GM19463 (cell line): ENCODE measurements around the gene L3MBTL4.
A peak's percentile ranks its signal among the peaks of the same experiment; 100 is the strongest.

Experiments
- ATAC-seq: cut with Tn5 transposase; IDR thresholded peaks from one replicate; pipeline ENCODE4 v1.9.1; 2021; ENCODE audit warnings: mild to moderate bottlenecking, moderate library complexity; ENCODE audit not compliant: unreplicated experiment

The L3MBTL4 gene

DNA sequence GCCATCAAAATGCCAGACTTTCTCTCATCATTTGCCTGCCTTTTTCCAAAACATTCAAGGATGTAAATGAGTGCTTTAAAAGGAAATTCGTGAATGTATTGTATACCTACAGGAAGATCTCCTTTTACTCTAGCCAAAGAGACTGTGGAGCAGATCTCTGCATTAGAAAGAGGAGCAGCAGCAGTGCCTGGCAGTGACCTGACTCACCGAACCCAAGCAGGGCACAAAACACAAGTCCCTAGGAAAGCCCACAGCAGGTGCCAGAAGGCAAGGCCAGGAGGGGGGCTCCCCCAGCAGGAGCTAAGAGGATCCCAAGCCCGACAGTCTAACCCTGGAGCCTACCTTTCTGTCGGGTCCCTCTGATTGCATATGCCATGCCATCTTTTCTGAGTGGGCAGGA is 47.9 kb downstream of the L3MBTL4 start:
- ATAC-seq: no peak

DNA sequence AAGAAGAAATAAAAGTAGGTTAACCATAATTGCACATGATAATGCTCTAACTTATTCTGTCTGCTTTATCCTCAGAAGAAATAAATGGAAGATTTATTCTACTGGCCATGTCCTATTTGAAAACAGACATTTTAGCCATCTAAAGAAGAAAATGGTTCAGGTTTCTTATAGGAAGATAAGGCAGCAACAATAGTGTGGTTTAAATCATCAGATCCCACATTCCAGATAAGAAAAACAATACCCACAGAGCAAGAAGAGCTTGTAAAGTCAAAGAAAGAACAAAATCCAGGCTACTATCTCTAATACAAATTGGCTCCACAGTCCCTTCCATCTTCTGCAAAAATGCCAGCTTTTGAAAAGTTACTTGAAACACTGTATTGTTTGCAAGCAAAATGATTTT is 49.3 kb downstream of the L3MBTL4 start:
- ATAC-seq: no peak

DNA sequence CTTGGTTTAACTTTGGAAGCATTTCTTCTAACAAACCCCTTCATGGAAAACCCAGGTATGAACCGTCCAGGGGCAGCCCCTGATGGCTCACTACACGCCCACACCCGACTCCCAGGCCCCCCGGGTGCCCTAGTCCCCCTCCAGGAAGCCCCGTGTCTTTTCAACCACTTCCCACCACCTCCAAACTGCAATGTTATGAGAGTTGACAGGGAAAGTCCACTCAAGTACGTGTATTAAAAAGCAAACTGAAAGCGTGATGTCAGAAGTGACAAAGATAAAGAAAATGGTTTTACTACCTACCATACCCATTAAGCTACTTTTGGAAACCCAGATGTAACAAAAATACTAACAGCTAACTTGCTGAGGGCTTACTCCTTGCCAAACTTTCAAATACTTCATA is 51.5 kb downstream of the L3MBTL4 start:
- ATAC-seq: peak; percentile 68

DNA sequence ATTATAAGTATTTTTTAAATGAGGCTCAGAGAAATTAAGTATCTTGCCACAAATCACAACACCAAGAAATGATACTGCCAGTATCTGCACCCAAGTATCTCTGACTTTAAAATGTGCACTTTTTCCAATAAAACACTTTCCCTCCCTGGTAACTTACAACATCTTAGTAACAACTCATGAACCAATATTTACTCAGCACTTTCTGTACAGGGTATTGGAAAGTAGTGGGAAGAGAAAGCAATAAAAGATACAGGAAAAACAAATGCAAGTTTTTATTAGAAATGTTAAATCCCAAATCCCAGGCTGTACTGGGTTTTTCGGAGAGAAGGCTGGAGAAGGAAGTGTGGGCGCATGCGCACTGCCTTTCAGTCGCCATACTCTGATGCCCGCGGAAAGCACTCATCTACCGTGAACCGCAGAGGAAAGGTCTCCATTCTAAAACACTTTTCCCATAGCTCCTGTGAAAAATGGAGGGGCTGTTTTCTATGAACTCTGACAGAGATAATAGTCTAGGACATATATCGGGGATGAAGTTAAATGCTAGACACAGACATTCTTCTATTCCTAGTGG is 52.1 kb downstream of the L3MBTL4 start:
- ATAC-seq: no peak

DNA sequence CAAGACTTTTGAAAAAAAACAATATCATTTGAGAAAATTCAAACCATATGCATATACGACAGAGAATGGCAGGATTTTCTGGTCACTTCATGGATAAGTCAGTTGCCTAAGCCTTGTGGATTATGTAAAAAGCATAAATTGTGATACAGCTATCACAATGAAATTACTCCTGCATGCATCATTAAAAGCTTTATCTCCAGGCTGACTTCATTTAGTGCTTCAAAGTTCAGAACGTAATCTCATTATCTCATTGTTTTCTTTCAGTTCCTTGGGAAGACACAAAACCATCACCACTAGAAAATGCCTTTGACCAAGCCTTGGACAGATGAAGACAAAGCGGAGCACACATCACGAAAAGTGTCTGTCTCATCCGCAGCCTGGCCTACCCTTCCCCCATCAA is 57.0 kb downstream of the L3MBTL4 start:
- ATAC-seq: no peak

DNA sequence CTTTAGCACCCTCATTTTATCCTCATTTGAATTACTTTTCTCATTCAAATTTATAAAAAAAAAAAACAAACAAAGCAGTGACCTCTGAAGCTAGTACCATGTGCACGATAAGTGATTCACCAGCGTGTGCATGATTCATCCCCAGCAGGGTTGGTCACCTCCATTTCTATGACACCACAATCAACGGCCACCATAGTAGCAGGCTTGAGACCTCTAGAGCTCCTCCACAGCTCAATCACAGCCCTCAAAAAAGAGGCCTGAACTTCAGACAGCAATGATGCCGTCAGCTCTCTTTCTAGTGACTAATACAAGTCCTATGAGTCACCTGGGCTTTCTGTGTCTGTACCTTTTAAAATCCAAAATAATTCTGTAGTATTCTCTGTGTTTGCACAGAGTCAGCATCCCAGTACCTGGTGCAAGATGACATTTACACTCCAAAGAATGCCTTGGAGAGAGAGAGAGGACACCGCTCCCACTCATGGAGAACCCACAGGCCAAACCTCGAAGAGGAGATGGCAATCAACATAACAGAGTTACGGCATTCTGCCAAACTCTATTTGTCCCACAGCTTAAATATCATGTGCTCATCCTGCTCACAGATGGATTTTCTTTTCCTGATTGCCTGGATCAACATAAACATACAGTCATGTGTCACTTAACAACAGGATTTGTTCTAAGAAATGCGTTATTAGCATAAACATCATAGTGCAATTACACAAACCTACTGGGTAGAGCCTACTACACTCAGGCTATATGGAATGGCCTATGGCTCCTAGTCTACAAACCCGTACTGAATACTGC is 58.7 kb downstream of the L3MBTL4 start:
- peak; percentile 57 for ATAC-seq

DNA sequence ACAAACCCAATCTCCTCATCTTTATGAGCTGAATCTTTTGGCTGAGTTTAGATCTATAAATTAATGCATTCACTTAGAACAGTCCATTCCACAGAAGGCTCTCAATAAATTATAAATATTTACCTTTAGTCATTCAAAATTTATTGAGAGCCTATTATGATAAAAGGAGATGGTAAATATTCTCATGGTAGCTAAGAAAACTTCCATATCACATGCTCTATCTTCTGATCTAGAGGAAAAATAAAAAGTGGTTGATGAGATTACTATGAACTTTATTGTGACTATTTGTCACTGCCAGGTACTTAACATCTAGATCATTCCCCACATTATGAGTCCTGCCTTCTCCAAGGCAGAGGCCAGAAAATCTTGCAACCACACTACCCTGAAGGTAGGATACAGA is 62.4 kb downstream of the L3MBTL4 start:
- ATAC-seq: no peak

DNA sequence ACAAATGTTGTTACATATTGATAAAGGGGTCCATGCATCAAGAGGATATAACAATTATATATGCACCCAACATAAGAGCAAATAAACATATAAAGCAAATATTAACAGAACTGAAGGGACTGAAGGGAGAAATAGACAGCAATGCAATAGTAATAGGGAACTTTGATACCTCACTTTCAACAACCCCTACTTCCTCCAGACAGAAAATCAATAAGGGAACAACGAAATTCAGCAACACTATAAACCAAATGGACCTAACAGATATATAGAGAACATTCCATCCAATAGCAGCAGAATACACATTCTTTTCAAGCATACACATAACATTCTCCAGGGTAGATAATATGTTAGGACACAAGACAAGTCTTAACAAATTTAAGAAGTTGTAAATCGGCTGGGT is 71.7 kb downstream of the L3MBTL4 start:
- no peak for ATAC-seq

DNA sequence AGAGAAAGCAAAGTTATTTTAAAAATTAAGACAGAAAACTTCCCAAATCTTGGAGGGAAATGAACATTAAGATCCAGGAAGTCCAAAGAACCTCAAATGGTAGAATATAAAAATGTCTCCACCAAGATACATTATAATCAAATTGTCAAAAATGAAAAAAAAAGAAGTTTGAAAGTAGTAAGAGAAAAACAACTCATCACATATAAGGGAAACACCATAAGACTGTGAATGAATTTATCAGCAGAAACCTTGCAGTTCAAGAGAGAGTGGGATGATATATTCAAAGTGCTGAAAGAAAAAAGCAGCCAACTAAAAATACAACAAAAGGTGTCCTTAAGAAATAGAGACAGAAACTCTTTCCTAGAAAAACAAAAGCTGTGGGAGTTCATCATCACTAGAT is 73.0 kb downstream of the L3MBTL4 start:
- no peak for ATAC-seq

DNA sequence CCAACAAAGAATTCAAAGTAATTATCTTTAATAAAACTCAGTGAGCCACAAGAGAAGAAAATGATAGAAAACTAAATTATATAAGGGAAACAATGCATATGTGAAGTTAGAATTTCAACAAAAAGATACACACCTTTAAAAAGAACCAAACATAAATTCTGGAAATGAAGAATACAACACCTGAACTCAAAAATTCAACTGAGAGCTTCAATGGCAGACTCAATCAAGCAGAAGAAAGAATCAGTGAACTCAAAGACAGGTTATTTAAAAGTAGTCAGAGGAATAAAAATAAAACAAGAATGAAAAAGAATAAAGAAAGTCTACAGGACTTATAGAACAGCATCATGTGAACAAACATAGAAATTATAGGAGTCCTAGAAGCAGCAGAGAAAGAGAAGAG is 73.4 kb downstream of the L3MBTL4 start:
- no peak for ATAC-seq

DNA sequence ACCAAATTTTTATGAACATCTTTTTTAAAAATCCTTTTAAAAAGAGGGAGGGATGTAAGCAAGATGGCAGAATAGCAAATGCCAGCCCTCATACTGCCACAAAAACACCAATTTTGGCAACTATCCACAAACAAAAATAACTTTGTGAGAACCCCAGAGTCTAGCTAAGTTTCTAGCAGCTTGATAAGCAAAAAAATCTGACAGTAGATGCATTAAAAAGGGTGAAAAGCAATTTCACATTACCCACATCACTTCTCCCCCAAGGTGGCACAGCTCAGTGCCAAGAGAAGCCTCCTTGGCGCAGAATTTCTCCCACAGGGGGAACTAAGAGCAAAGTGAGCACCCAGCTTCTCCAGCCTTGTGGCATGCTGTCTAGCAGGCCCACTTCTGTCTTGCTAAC is 74.6 kb downstream of the L3MBTL4 start:
- no peak for ATAC-seq

DNA sequence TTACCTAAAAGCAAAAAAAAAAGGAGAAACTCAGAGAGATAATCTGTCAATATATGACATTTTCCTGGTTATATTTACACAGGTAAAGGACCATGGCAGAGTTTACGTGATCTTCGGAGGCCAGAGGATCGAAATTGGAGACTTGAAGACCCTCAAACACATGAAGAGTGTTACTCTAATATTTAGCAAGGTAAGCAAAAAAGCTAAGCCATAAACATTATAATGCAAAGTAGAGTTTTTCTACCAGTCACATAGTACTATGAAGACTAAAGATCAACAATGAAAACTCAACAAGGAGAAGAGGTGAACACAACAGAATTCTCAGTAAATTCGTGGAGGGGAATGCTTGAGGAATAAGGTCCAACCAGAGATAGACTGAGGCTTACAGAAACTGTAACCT is 78.5 kb downstream of the L3MBTL4 start:
- no peak for ATAC-seq

DNA sequence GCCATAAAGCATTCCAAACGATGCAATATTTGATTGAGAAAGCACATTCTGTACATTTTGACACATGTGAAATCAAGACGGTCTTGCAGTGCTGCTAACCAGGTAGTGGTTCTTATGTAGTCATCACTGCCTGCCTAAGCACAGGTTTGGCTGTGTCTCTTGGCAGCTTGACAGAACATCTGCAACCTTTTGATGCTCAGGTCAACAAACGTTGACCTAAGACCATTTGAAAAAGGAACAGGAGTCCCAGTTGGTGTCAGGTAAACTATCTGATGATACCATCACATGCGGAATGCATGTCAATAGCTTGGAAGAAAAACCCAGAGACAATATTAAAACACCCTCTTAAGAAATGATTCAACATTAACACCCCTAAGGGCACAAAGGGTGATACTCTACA is 80.7 kb downstream of the L3MBTL4 start:
- no peak for ATAC-seq

DNA sequence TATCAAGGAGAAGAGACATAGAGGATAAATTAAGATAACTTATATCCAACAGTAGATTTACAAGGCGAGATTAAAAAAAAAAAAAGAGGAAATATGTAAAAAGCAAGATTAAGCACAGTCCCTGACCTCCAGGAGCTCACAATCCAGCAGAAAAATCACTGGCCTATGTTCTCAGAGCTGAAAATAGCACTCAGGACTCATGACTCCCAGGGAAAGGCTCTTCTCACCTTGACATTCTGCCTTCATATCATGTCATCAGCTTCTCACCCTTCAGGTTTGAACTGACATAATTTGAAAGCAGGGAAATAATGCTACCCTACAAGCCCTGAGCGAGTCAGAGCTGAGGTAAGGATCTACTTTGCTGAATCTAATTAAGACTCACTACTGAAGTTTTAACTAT is 82.8 kb downstream of the L3MBTL4 start:
- no peak for ATAC-seq

DNA sequence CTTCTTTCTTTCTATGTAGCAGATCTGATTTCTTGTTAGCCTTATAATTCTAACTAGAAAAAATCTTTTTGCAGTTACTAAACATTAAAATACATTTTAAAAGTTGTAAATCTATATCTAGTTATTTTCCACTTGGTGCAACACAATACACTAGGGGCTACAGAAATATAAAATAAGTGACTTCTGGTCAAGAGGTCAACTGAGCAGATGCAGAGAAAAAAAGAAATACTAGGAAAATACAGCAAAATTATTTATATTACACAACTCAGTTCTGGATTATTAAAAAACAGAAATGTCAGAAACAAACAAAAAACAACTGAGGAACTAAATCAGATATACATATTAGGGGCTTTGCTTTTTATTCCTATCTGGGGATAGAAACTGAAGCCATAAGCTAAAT is 83.9 kb downstream of the L3MBTL4 start:
- ATAC-seq: no peak

DNA sequence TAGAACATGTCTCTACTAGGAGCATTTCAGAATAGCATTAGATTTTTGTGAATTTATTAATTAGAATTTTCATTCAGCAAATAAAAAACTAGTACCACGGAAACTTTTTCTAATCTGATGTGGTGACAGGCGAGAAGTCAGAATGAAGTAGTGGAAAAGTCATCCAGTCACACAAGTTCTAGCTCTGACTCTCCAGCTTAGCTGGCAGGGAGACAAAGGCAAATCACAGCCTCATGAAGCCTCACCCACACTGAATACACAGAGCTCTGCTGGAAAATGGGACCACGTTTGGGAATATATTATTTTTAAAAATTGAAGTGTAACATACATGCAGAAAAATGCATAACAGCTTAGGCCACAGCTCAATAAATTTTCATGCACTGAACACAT is 86.1 kb downstream of the L3MBTL4 start:
- no peak for ATAC-seq

DNA sequence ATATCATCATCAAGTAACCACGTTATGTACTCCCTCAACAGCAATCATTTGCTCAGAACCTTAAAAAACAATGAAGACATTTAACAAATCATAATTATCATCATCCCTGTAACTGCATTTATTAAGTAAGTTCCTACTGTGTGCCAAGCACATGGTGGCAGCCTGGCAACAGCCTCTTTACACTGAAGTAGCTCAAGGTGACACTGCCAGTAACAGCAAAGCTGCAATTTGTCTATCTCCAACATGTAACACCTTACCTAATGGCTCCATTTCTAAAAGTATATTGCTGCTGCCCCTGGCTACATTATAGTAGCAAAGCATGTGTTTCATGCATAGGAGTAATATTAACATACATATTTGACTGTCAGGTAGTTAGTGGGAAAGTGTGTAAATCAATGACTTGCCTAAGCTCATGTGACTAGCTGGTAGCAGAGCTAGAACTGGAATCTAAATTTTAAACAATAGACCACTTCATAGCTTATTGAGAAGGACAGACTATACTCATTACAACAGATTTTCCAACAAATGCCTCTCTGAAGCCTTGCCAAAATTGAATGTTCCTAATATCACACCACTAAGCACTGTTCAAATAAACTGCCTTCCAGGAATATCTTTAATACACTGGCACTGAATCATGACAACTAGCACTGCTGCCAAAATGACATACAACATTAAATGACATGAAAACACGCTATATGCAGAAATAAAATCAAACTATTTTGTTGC is 86.7 kb downstream of the L3MBTL4 start:
- ATAC-seq: no peak

DNA sequence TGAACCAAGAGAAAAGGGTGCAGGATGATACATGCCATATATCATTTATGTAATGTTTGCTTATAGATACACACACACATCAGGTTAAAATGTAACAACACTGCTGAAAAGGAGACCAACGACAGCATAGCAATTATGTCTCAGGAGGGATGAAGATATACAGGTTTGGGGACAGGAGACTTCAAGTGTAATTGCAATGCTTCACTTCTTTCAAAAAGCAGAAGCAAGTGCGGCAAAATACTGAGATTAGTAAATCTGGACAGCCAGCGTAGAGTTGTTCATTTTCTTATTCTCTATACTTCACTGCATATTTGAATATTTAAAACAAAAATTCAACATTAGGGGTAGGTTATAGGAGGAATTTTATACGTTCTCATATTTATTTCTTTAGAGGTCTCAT is 87.2 kb downstream of the L3MBTL4 start:
- ATAC-seq: no peak

DNA sequence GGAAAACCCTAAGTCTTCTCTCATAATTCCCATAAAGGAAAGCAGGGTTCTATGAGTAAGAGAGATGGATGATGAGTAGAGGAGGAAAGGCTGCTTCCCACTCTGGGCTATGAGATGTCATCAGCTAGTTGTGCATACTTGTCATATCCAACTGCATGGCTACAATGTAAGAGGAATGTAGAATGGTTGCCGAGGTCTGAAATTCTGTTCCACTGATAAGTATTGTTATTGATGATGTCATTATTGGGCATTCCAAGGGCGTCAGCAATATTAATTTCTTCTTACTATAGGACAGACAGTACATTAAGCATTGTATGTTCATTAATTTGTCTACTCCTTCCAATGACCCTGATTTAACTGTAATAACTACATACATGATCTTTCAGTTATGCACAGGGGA is 88.1 kb downstream of the L3MBTL4 start:
- ATAC-seq: no peak

DNA sequence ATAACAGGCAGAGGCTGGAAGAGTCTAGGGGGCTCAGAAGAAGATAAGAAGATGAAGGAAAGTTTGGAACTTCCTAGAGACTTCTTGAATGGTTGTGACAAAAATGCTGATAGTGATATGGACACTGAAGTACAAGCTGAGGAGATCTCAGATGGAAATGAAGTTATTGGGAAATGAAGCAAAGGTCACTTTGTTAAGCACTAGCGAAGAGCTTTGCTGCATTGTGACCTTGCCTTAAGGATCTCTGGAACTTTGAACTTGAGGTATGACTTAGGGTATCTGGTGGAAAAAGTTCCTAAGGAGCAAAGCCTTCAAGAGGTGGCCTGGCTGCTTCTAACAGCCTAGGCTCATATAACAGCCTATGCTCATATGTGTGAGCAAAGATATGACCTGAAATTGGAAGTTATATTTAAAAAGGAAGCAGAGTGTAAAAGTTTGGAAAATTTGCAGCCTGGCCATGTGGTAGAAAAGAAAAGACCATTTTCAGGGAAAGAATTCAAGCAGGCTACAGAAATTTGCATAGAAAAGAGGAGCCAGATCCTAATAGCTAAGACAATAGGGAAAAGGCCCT is 91.3 kb downstream of the L3MBTL4 start:
- no peak for ATAC-seq

DNA sequence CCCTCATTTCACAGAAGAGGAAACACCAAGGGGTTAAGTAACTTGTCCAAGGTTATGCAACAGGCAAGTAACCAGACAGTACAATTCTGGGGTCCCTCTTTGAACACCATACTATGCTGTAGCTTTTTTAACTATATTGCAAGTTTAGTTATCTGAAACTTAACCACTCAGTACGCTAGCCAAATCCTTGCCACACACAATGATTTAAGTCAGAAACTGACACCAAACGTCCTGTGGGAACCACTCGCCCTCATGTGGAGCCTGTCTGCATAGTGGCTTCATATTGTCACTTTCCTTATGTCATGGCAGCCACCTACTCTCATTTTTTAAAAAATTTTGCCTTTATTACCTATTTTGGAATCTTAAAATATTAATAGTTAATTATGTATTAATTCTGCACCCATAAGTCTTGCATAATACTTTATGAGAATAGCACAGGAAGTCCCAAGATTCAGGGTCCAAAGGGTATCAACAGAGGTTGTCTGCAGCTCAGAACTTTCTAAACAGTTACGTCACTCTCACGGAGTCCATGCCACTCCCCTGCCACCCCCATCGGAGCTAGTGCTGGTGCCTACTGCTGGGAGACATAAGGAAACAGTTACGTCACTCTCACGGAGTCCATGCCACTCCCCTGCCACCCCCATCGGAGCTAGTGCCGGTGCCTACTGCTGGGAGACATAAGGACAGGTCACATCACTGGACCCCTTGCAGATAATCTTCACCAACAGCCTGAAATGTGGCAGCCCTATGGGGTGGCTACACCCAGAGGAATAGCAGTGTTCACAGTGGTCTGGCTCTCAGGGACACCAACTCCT is 99.0 kb downstream of the L3MBTL4 start:
- no peak for ATAC-seq
